ENCODE data around the gene MEF2C. TPM values are rescaled to one million over a fixed set of nuclear protein-coding genes. Genes with fewer than 3 reads are reported as not detected.

Gene MEF2C
- total and polyA plus RNA-seq, 2 experiments from 2014 or later = 107 to 175 TPM

GRCh38 chr5:88760527-88760926 is 122.5 kb downstream of the MEF2C start:
- Histone ChIP-seq H3K4me1 (ENCODE audit: low read depth) (no peaks in the 10 kb centered on the region), H3K36me3 (peaks cover 27% of the 10 kb centered on the region), H3K27me3 (no peaks in the 10 kb centered on the region), H3K27ac (peak overlapping the region; percentile 9), H3K9me3 (ENCODE audit: low read depth) (no peaks in the 10 kb centered on the region), H3K4me3 (no peak overlapping the region)
- TF ChIP-seq CTCF (IDR thresholded peaks at IDR 0.05; ENCODE audit: low read depth, low read length) = no peak
- no peak for DNase-seq (ENCODE audit: low read depth in 1 of 2, low spot score in 1 of 2)

- no peak for TF ChIP-seq CTCF (IDR thresholded peaks at IDR 0.05; ENCODE audit: low read depth, low read length)
These were observed 124.4 kb downstream of the MEF2C start for GRCh38 chr5:88758591-88758990.

GRCh38 chr5:88758184-88758583 is 124.8 kb downstream of the MEF2C start:
- Histone ChIP-seq H3K27ac (no peak overlapping the region), H3K9me3 (ENCODE audit: low read depth) (no peaks in the 10 kb centered on the region), H3K4me3 (no peak overlapping the region), H3K27me3 (no peaks in the 10 kb centered on the region), H3K4me1 (ENCODE audit: low read depth) (no peaks in the 10 kb centered on the region), H3K36me3 (peaks cover 26% of the 10 kb centered on the region)
- DNase-seq (ENCODE audit: low read depth in 1 of 2, low spot score in 1 of 2) = no peak
- TF ChIP-seq CTCF (IDR thresholded peaks at IDR 0.05; ENCODE audit: low read depth, low read length) = no peak

More at GRCh38 chr5:88758591-88758990, 124.4 kb downstream of the MEF2C start:
- no peak for DNase-seq (ENCODE audit: low read depth in 1 of 2, low spot score in 1 of 2)
- Histone ChIP-seq H3K4me1 (ENCODE audit: low read depth) (no peaks in the 10 kb centered on the region), H3K9me3 (ENCODE audit: low read depth) (no peaks in the 10 kb centered on the region), H3K36me3 (peaks cover 26% of the 10 kb centered on the region), H3K27ac (no peak overlapping the region), H3K4me3 (no peak overlapping the region), H3K27me3 (no peaks in the 10 kb centered on the region)

- Histone ChIP-seq H3K27ac (peak overlapping the region; percentile 15), H3K36me3 (peaks cover 26% of the 10 kb centered on the region), H3K4me3 (no peak overlapping the region), H3K4me1 (ENCODE audit: low read depth) (no peaks in the 10 kb centered on the region), H3K27me3 (no peaks in the 10 kb centered on the region), H3K9me3 (ENCODE audit: low read depth) (no peaks in the 10 kb centered on the region)
- TF ChIP-seq CTCF (IDR thresholded peaks at IDR 0.05; ENCODE audit: low read depth, low read length) = no peak
- DNase-seq (ENCODE audit: low read depth in 1 of 2, low spot score in 1 of 2) = no peak
These were observed 126.0 kb downstream of the MEF2C start for GRCh38 chr5:88756953-88757352.

GRCh38 chr5:88748666-88749065 is 134.3 kb downstream of the MEF2C start:
- Histone ChIP-seq H3K4me1 (ENCODE audit: low read depth) (no peaks in the 10 kb centered on the region), H3K27ac (peak overlapping the region; percentile 23), H3K9me3 (ENCODE audit: low read depth) (no peaks in the 10 kb centered on the region), H3K27me3 (no peaks in the 10 kb centered on the region), H3K4me3 (no peak overlapping the region), H3K36me3 (peaks cover 64% of the 10 kb centered on the region)
- no peak for DNase-seq (ENCODE audit: low read depth in 1 of 2, low spot score in 1 of 2)
- TF ChIP-seq CTCF (IDR thresholded peaks at IDR 0.05; ENCODE audit: low read depth, low read length) = no peak

- no peak overlapping the region for H3K4me3 ChIP-seq
- no peaks in the 10 kb centered on the region for H3K4me1 ChIP-seq (ENCODE audit: low read depth)
- H3K27me3 ChIP-seq = no peaks in the 10 kb centered on the region
- no peak overlapping the region for H3K27ac ChIP-seq
- TF ChIP-seq CTCF (IDR thresholded peaks at IDR 0.05; ENCODE audit: low read depth, low read length) = no peak
- no peaks in the 10 kb centered on the region for H3K9me3 ChIP-seq (ENCODE audit: low read depth)
- H3K36me3 ChIP-seq = peaks cover 68% of the 10 kb centered on the region
- no peak for DNase-seq (ENCODE audit: low read depth in 1 of 2, low spot score in 1 of 2)
These were observed 136.5 kb downstream of the MEF2C start for GRCh38 chr5:88746438-88746882.

All from cardiac muscle cell (in vitro differentiated cells and primary cell).